SK-N-SH treated with all-trans-retinoic acid at 6 μM for 48 hours (cell line): ENCODE results near the gene PTPN18.

Source experiments
- ATAC-seq: fragments of 200-7000 bp; cut with Tn5 transposase; 3 replicates; pipeline ENCODE4 v1.9.1; 2020; ENCODE audit warnings: mild to moderate bottlenecking, moderate library complexity
- ARNTL ChIP-seq: fragments of 450-650 bp; formaldehyde crosslinking; IDR thresholded peaks from 2 replicates; pipeline ENCODE4 v1.5.0; 2020; ENCODE audit warnings: low read depth, mild to moderate bottlenecking, moderate library complexity, borderline replicate concordance
- CREB5 ChIP-seq: fragments of 250-450 bp; sonication (Bioruptor Pico); IDR thresholded peaks from 2 replicates; pipeline ENCODE4 v1.5.1; 2020; ENCODE audit warnings: low read depth, mild to moderate bottlenecking, moderate library complexity
- CSDC2 ChIP-seq: fragments of 250-450 bp; sonication (Bioruptor Pico); IDR thresholded peaks from 2 replicates; pipeline ENCODE4 v1.5.0; 2020; ENCODE audit warnings: mild to moderate bottlenecking, moderate library complexity
- CSRNP3 ChIP-seq: fragments of 250-450 bp; sonication (Bioruptor Pico); IDR thresholded peaks from 2 replicates; pipeline ENCODE4 v1.5.1; 2021; ENCODE audit warnings: mild to moderate bottlenecking, moderate library complexity
- GLIS3 ChIP-seq: fragments of 250-450 bp; sonication (Bioruptor Pico); IDR thresholded peaks from 2 replicates; pipeline ENCODE4 v1.5.0; 2020; ENCODE audit warnings: mild to moderate bottlenecking, moderate library complexity
- ISL1 ChIP-seq: fragments of 250-450 bp; sonication (Bioruptor Pico); IDR thresholded peaks from 2 replicates; pipeline ENCODE4 v2.1.2; 2022; ENCODE audit warnings: mild to moderate bottlenecking, moderate library complexity
- OSR1 ChIP-seq: fragments of 250-450 bp; sonication (Bioruptor Pico); IDR thresholded peaks from 2 replicates; pipeline ENCODE4 v1.8.0; 2022; ENCODE audit warnings: moderate library complexity, mild to moderate bottlenecking, inconsistent platforms
- PATZ1 ChIP-seq: fragments of 250-450 bp; sonication (Bioruptor Pico); IDR thresholded peaks from 2 replicates; pipeline ENCODE4 v1.8.0; 2020; ENCODE audit warnings: mild to moderate bottlenecking, moderate library complexity, borderline replicate concordance
- POU6F1 ChIP-seq: fragments of 250-450 bp; sonication (Bioruptor Pico); IDR thresholded peaks from 2 replicates; pipeline ENCODE4 v1.8.0; 2021; ENCODE audit warnings: low read depth, mild to moderate bottlenecking, moderate library complexity, borderline replicate concordance
- PPARA ChIP-seq: fragments of 250-450 bp; sonication (Bioruptor Pico); IDR thresholded peaks from 2 replicates; pipeline ENCODE4 v1.5.0; 2020; ENCODE audit warnings: mild to moderate bottlenecking, borderline replicate concordance
- RARB ChIP-seq: fragments of 250-450 bp; sonication (Bioruptor Pico); IDR thresholded peaks from 2 replicates; pipeline ENCODE4 v1.8.0; 2021; ENCODE audit warnings: mild to moderate bottlenecking, moderate library complexity
- SNAI2 ChIP-seq: fragments of 250-450 bp; sonication (Bioruptor Pico); IDR thresholded peaks from 2 replicates; pipeline ENCODE4 v1.5.0; 2020; ENCODE audit warnings: mild to moderate bottlenecking, moderate library complexity
- TCF4 ChIP-seq: fragments of 250-450 bp; sonication (Bioruptor Pico); IDR thresholded peaks from 2 replicates; pipeline ENCODE4 v1.8.0; 2021; ENCODE audit warnings: mild to moderate bottlenecking, moderate library complexity, borderline replicate concordance
- TOX ChIP-seq: fragments of 250-450 bp; sonication (Bioruptor Pico); IDR thresholded peaks from 2 replicates; pipeline ENCODE4 v1.8.0; 2021; ENCODE audit warnings: mild to moderate bottlenecking, moderate library complexity, borderline replicate concordance
- TSHZ2 ChIP-seq: fragments of 250-450 bp; sonication (Bioruptor Pico); IDR thresholded peaks from 2 replicates; pipeline ENCODE4 v1.5.0; 2020; ENCODE audit warnings: mild to moderate bottlenecking, moderate library complexity
- ZC3H10 ChIP-seq: fragments of 250-450 bp; sonication (Bioruptor Pico); IDR thresholded peaks from 2 replicates; pipeline ENCODE4 v1.5.1; 2021; ENCODE audit warnings: mild to moderate bottlenecking, moderate library complexity
- ZFP3 ChIP-seq: fragments of 250-450 bp; sonication (Bioruptor Pico); IDR thresholded peaks from 2 replicates; pipeline ENCODE4 v1.5.0; 2020; ENCODE audit warnings: mild to moderate bottlenecking, moderate library complexity
- ZFP30 ChIP-seq: fragments of 450-650 bp; formaldehyde crosslinking; IDR thresholded peaks from 2 replicates; pipeline ENCODE4 v1.5.0; 2022; ENCODE audit warnings: mild to moderate bottlenecking, moderate library complexity
- ZNF565 ChIP-seq: fragments of 450-650 bp; formaldehyde crosslinking; conservative IDR thresholded peaks from 2 replicates; pipeline ENCODE4 v1.5.0; 2020; ENCODE audit warnings: low read depth, mild to moderate bottlenecking, moderate library complexity
- ZNF8 ChIP-seq: fragments of 450-650 bp; formaldehyde crosslinking; IDR thresholded peaks from 2 replicates; pipeline ENCODE4 v1.5.0; 2020; ENCODE audit warnings: mild to moderate bottlenecking, moderate library complexity

PTPN18 gene

GRCh38 chr2:130359466-130359865, 3.6 kb downstream of the PTPN18 start:
- no peak for TF ChIP-seq SNAI2 (CRISPR knock-in tag)
- TF ChIP-seq CSRNP3, result no peak
- no peak for TF ChIP-seq POU6F1 (CRISPR knock-in tag)
- TF ChIP-seq ZNF565 (CRISPR knock-in tag), result no peak
- TF ChIP-seq TSHZ2 (CRISPR knock-in tag), result no peak
- no peak for TF ChIP-seq ARNTL (CRISPR knock-in tag)
- TF ChIP-seq TCF4 (CRISPR knock-in tag), result no peak
- no peak for TF ChIP-seq GLIS3 (CRISPR knock-in tag)
- TF ChIP-seq ZFP3 (CRISPR knock-in tag), result no peak
- no peak for TF ChIP-seq ZNF8 (CRISPR knock-in tag)
- no peak for TF ChIP-seq CREB5
- TF ChIP-seq PATZ1 (CRISPR knock-in tag), result no peak
- TF ChIP-seq ZC3H10, result no peak
- TF ChIP-seq RARB (CRISPR knock-in tag), result no peak
- no peak for TF ChIP-seq CSDC2 (CRISPR knock-in tag)
- TF ChIP-seq TOX (CRISPR knock-in tag), result no peak
- no peak for TF ChIP-seq PPARA (CRISPR knock-in tag)
- no peak for TF ChIP-seq ISL1 (CRISPR knock-in tag)
- ATAC-seq, result no peak

GRCh38 chr2:130363479-130363878, 7.6 kb downstream of the PTPN18 start:
- no peak for ATAC-seq
- peak; percentile 93 for TF ChIP-seq ZNF8 (CRISPR knock-in tag)
- TF ChIP-seq TOX (CRISPR knock-in tag), result no peak

GRCh38 chr2:130365075-130365474, 9.2 kb downstream of the PTPN18 start:
- TF ChIP-seq PPARA (CRISPR knock-in tag) (no peak), ZNF8 (CRISPR knock-in tag) (no peak), GLIS3 (CRISPR knock-in tag) (no peak)
- ATAC-seq, result no peak

GRCh38 chr2:130365963-130366362, 10.1 kb downstream of the PTPN18 start:
- TF ChIP-seq CSRNP3 (no peak), ZNF565 (CRISPR knock-in tag) (no peak), ZFP30 (CRISPR knock-in tag) (no peak), OSR1 (CRISPR knock-in tag) (no peak), TOX (CRISPR knock-in tag) (no peak), PPARA (CRISPR knock-in tag) (no peak), GLIS3 (CRISPR knock-in tag) (no peak), ZNF8 (CRISPR knock-in tag) (no peak), ARNTL (CRISPR knock-in tag) (no peak), TCF4 (CRISPR knock-in tag) (no peak), ISL1 (CRISPR knock-in tag) (no peak), CSDC2 (CRISPR knock-in tag) (no peak), SNAI2 (CRISPR knock-in tag) (no peak)
- no peak for ATAC-seq
